HG03097 (cell line): ENCODE data around the gene SLIT1.
"Not testable (repeated sequence)": the region's sequence is repeated elsewhere in the genome, so short reads cannot be mapped to it uniquely, and the experiment has no call there.

Experiments used
- ATAC-seq: cut with Tn5 transposase; IDR thresholded peaks from one replicate; pipeline ENCODE4 v1.9.1; 2021; ENCODE audit not compliant: unreplicated experiment, low FRiP score

The SLIT1 gene

DNA sequence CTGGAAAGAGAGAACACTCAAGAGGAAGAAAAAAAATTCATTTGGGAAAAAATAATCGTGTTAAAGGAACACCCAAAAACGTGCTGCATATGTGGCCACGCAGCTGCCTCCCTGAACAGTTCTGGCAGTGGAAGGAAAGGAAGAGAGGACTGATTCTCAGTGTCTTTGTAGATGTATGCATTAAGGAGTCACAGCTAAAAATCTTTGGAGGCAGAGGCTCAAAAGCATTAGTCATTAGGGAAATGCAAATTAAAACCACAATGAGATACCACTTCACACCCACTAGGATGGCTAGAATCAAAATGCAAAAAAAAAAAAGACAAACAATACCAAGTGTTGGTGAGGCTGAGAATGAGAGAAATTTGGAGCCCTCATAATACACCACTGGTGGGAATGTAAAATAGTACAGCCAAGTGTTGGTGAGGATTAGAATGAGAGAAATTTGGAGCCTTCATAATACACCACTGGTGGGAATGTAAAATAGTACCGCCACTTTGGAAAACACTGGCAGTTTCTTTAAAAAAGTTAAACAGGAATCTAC lies 134.7 kb downstream of the SLIT1 start:
- no peak for ATAC-seq

DNA sequence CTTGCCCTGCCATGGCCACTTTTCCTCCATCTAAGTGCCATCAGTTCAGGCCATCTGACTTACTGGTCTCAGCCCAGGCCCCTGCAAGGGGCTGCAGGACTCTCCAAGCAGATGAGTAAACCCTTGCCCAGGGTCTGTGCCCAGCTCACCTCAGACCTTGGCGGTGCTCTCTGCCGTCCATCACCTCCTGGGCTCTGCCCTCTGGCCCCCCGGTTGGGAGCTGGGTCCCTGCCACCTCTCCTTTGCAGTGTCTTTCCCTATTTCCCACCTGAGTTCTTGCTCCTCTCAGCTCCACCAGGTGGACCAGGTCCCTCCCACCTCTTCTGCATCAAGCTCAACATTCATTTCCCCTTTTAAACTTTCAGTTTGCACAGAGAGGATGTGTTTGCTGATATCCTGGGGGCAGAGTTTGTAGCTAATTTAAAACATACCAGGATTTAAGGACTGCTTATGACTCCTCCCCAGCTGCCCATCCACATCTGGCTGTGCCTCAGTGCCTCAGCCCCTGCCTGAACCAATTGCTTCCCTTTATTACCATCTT lies 135.5 kb downstream of the SLIT1 start:
- ATAC-seq = no peak

DNA sequence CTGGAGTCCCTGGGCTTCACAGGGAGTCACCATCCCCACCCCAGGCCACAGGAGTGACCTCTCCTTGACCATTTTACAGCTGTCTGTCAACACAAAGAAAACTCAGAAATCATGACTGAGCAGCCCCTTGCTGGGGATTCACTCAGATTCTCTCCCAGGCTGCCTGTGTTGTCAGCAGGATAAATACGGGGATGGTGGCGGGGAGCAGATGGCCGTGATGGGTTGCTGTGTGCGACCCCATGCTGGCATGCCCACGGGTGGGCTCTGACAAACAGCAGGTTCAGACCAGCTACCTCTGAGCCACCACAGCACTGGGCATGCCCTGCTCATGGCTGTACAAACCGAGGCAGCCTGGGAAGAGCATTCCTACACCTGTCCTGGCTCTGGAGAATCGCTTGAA lies 136.1 kb downstream of the SLIT1 start:
- ATAC-seq = no peak

DNA sequence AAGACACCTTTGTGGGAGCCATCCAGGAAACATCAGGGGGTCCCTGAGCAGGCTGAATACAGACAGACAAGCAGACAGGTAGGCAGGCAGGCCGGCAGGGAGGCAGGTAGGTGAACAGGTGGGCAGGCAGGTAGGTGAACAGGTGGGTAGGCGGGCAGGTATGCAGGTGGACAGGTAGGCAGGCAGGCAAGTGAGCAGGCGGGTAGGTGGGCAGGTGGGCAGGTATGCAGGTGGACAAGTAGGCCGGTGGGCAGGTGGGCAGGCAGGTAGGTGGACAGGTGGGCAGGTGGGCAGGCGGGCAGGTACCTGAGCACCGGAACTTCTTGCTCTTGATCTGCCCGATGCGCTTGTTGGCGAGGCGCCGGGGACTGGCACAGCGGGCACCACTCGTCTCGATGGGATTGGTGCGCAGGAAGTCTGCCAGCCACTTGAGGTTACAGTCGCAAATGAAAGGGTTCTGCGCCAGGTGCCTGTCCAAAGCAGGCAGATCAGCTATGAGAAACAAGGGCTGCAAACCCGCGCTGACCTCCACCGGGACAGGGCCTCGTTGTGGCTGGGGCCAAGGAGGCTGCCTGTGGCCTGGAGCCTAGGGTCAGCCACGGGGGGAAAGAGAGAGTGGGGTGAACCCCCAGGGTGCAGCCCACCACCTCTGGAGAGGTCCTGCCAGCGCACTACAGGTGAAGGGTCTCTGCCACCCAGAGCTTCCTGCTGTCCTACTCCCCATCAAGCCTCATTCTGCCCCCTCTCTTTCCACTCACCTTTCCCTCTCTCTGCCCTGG lies 136.9 kb downstream of the SLIT1 start:
- ATAC-seq = no peak

DNA sequence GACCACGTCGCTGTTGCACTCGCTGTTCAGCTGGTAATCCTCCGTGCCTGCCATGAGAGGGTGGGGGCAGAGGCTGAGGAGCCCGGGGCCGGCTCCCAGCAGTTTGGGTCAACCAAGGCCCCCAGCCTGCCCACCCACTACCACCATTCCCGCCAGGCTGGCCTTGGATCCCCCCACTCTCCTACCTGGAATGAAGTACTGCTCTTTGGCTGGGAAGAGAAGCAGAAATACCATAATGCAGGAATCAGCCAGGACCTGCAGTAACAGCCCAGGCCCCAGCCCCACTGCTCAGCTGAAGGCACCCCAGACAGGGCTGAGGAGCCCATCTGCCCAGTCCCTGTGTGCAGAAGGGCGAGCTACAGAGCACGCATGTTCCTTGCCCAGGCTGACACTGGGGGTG lies 138.0 kb downstream of the SLIT1 start:
- ATAC-seq = no peak

DNA sequence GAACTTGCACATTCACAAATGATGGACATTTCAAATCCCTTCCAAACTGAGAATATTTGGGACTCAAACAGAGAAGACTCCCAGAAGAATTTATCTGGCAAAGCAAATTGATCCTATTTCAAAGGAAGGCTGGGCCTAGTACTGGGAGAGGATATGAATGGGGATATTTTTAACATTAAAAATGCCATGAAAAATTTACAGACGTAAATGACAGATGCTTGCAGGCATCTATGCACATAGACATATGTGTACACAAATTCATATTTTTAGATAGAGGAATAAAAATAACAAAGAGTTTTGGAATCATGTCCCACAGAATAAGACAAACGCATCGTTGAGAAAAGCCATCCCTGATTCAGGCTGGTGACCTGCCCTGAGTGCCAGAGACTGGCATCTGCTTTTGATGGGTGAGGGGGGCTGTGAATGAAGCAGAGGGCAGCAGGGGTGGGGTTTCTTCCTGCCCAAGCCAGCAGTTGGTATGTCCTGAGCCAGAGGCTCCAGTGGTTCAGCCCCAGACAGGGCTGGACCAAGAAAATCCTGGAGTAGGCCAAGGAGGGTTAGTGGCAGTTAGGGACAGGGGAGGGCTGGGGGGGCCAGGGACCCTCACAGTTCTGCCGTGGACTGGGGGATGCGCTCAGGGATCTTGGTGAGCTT lies 138.5 kb downstream of the SLIT1 start:
- no peak for ATAC-seq

DNA sequence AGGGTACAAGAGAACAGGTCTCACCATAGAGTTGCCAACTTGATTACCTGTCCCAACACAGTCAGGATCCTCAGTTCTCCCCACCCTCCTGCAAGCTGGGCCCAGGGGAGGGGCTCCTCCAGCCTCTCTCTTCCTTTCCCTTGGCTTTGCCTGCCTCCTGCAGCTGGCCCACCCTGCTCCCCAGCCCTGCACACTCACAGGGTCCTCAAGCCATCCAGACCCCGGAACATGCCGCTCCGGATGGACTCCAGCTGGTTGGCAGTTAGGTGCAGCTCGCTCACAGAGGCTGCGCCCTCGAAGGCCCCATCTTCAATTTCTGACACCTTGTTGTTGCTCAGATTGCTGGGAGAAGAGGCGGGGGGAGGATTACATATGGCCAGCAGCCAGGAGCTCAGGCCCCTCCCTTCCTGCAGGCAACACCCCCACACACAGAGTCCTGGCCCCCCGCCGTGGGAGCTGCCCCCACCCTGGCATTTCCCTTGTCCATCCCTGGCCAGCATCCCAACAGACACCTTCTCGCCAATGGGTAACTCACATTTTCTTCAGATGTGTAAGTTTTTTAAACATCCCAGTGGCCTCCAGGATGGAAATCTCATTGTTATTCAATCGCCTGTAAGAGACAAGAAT lies 139.2 kb downstream of the SLIT1 start:
- no peak for ATAC-seq

DNA sequence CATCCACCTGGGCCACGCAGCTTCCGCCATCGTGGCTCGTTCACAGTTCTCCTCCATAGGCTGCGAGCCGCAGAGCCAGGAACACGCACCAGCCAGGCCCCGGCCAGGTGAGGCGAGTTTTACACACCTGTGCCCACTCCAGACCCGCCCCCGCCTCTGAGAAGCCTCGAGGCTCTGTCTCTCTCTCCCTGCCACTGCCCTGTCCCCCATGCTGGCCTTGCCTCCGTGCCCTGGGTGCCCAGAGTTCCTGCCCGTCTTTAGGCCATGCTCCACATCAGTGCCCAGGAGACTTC lies 142.2 kb downstream of the SLIT1 start:
- ATAC-seq = no peak

DNA sequence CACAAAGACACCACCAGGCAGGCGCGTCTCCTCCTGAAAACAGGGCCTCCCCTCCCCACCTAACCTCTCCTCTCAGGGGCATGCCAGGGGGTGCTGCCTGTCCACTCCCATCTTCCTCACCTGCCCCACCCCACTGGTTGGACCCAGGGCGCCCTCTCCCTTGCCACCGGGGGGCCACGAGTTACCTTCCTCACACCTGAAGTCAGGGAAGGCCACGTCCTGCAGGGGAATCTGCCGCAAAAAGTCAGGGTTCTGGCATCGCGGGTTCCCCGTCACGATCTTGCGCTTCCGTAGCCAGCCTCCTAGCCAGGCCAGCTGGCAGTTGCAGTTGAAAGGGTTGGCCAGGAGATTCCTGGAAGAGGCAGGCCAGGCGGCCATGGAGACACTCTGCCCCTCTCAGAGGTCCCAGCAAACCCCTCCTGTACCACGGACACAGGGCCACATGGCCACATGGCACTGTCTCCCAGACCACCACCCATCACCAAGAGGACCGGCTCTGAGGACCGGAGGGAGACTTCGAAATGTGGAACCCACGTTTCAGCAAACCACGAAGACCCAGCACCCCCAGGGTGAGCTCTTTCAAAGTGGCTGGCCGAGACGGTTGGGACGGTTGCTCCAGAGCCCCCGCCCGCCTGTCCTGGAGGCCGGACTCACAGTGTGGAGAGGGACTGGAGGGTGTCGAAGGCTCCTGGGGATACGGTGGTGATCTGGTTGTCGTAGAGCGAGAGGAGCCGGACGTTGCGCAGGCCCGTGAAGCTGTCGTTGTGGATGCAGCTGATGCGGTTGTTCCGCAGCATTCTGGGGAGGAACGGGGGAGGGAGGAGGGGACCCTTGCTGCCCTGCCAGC lies 142.8 kb downstream of the SLIT1 start:
- no peak for ATAC-seq

DNA sequence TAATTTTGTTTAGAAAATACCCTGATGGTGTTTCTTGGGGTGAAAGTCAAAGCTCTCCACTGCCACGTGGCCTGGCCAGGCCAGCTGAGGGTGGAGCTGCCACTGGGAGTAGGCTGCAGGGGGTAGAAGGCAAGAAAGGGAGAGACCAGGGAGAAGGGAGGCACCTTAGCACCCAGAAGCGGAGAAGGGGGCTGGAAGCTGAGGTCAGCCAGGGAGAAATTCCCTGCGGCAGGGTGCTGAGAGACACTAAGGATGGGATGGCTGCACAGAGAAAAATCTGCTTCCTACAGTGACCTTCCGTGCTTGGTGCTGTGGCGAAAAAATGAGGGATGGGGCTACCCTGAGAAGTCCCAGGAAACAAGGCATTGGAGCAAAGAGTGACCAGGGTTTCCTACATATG lies 143.7 kb downstream of the SLIT1 start:
- ATAC-seq = no peak

DNA sequence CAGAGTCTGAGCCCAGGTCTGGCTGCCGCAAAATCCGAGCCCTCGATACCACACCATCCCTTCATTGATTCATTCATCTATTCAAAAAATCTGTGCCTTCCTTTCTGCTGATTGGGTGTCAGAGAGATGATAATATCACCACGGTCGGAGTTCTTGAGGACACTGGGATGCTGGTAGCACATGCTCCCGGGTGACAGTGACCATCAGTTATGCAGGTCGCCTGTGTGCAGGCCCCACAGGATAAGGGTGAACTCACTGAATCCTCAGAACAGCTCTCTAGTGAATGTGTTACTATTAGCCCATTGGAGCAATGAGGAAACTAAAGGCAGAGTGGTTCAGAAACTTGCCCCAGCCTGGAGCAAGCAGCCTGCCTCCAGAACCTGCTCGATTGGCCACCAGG lies 145.1 kb downstream of the SLIT1 start:
- ATAC-seq = no peak

DNA sequence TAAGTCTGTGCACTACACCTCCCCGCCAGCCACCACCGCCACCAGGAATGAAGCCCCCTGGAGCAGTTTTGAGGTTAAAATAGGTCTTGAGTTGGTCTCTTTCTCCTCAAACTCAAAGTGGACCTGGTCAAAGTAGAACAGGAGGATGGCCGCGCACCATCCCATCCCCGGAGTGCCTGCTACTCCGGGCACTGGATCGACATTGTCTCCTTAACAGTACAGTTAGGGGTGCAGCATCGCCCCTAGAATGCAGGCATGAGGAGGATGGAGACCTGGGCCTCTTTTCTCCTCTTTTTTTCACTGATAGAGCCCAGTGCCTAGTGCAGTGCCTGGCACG lies 145.5 kb downstream of the SLIT1 start:
- no peak for ATAC-seq

DNA sequence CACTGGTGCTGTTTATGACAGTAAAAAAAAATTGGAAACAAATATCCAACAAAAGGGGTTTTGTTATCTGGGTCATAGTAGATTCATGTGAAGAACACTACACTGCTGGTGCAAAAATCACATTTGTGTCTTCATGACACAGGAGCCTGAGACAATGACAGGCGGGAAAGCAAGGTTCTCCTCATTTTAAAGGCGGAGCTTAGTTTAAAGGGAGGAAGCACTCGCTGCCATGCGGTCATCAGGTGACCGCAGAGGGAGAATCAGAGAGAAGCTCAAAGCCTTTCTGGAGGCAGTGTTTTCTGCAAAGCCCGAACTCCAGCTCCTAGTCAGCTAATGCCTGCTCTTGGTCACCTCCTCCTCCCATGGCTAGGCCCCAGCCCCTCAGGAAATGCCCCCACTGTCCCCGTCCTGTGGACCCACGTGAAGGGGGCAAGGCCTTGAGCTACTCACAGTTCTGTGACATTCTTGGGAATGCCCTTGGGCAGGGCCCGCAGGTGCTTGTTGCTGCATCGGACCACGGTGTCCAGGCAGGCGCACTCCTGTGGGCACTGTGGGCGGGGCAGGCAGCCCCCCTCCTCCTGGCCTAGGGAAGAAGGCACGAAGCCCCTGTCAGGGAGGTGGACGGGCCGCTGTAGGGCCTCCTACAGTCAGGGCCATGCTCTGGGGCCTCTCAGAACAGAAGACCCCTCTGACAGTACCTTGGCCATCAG lies 146.1 kb downstream of the SLIT1 start:
- ATAC-seq = no peak

DNA sequence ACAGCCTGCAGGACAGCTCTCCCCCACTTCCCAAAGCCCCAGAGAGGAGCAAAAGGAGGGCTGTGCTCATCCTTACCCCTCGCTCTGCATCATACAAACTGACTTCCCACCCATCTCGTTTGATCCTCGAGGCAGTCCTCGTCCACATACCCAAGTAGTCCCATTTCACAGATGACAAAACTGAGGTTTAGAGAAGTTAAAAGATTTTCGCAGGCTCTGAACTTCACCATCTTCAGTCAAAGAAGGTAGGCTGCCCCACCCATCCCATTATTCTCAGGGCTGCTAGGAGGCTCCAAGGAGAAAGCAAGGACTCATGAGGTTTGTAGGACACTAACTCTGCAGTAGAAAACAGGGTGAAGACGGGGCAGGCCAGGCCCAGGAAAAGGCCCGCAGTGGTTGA lies 147.1 kb downstream of the SLIT1 start:
- no peak for ATAC-seq

DNA sequence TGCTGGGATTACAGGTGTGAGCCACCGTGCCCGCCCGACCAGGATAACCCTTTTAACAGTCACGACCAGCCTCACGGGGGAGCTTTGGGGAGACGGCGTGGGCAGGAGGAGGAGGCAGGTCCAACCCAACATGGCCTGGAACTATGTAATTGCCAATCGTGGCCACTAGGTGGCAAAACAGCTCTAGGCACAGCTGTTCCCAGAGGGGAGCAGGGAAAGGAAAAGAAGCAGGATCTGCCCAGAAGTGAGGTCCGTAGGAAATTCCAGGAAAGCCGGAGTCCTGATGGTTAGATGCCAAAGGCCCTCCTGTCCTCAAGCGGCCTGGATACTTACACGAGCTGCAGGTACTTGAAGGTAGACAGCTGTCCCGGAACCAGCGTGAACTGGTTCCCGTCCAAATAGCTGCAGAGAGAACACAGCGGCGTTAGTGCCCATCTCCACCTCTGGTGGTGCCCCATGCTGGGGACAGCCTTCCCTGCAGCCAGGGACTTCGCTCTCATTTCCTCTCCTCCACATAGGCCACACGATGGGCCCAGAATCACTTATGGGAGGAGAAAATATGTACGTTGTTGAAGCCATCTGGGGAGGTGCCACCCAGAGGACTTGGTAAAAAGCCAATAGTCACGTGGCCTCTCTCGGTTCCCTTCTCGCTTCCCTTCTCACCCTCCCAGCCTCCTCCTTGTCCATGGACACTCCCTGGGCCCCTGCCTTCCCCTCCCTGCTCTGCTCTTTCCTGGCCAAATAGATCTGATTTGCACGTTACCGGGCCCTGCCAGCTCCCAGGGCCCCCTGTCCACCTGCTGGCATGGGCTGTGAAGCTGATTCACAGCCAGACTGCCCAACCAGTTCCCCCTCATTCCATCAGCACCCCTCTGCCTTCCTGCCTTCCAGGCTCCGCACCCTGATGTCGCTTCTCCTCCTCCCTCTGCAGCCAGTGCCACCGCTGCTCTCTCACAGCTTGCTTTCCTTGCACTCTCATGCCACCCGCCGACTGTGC lies 148.1 kb downstream of the SLIT1 start:
- ATAC-seq = peak; percentile 64

DNA sequence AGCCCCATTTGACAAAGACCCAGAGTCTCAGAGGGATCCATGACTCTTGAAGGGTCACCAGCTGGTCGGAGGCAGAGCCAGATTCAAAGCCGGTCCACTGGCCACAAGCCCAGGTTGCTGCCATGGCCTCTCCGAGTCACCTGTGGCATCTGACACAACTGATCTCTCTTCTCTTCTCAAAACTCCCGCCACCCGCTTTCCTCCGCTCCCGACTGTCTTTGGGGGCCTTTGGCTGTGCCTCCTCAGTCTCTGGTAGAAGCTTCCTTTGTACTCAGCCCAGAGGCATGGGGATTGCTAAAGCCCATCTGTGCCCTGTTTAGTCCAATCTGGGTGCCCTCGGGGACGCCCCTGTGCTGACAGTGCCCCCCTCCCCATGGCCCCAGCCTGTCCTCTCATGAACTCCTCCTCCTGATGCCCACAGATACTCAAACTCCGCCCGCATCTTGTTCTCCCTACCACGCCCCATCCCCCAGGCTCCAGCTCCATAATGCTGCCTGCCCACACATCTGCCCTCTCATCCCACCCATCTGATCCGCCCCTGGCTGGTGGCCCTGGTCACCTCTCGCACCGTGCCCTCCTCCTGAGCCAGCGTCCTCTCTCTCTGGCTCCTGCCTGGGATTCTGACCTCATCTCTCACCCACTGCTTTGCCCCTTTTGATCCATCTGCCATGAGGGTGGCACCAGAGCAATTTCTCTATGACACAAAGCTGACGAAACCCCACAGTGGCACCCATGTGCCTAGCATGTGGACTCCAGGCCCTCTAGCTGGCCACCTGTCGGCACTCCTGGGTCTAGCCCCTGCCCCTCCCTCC lies 150.6 kb downstream of the SLIT1 start:
- ATAC-seq = no peak

DNA sequence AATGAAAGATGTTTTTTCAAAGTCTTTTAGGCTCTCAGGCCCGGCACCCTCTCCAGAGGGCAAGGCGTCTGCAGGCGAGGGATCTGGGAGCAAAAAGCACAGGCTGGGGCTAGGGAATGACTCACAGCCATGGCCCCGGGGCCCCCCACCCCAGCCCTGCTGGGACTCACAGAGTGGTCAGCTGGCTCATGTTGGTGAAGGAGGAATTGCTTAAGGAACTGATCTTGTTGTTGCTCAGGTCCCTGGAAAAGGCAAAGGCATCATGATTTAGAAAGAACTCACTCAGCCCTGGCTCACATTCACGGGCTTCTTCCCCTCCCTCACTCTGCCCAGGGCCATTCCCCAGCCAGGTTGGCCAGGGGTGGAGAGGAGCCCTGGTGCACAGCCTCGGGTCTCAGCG lies 151.5 kb downstream of the SLIT1 start:
- ATAC-seq = no peak

DNA sequence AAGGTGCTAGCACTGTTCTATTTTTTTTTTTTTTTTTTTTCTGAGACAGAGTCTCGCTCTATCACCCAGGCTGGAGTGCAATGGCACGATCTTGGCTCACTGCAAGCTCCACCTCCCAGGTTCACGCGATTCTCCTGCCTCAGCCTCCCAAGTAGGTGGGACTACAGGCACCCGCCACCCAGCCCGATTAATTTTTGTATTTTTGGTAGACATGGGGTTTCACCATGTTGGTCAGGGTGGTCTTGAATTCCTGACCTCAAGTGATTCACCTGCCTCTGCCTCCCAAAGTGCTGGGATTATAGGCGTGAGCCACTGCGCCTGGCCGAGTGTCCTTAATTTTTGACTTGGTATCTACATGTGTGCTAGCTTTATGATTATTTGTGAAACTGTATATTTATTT lies 151.9 kb downstream of the SLIT1 start:
- not testable (repeated sequence) for ATAC-seq
